Stomach (tissue), 19 donors: ENCODE measurements around the gene ZC3HAV1. TPM values are rescaled to one million over a fixed set of nuclear protein-coding genes. Genes with fewer than 3 reads are reported as not detected.

Experiments
- DNase-seq, 2 donors: peaks; one replicate each; pipeline versions ENCODE4 v3.0.0 to v3.0.0-alpha.2; 2013 to 2019
- H3K27ac ChIP-seq, 5 donors: fragments of 200-600 bp in 4 of 5; sonication (generic) in 4 of 5; one replicate each; pipeline ENCODE4 v1.5.1; 2013 to 2019; ENCODE audit warnings: mild to moderate bottlenecking in 1 of 5, moderate library complexity in 1 of 5
- H3K27me3 ChIP-seq, 3 donors: fragments of 200-600 bp; sonication (generic); one replicate each; pipeline ENCODE4 v1.5.1; 2017 to 2019; ENCODE audit warnings: mixed run types in 1 of 3
- H3K36me3 ChIP-seq, 4 donors: fragments of 200-600 bp; sonication (generic); 1 replicate in 3 of 4; 2 replicates in 1 of 4; pipeline ENCODE4 v1.5.1; 2016 to 2019
- H3K4me1 ChIP-seq, 4 donors: fragments of 200-600 bp; sonication (generic); one replicate each; pipeline ENCODE4 v1.5.1; 2016 to 2019
- H3K4me3 ChIP-seq, 4 donors: fragments of 200-600 bp; sonication (generic) in 3 of 4; one replicate each; pipeline ENCODE4 v1.5.1; 2016 to 2019; ENCODE audit warnings: mild to moderate bottlenecking in 1 of 4
- H3K9me3 ChIP-seq, 4 donors: fragments of 200-600 bp; sonication (generic); one replicate each; pipeline ENCODE4 v1.5.1; 2016 to 2019
- CTCF ChIP-seq, 7 experiments: fragments of 450-650 bp in 4 of 7; fragments of 200-600 bp in 3 of 7; sonication (generic) in 3 of 7; IDR thresholded peaks; one replicate each; pipeline ENCODE4 v1.5.1; 2016 to 2019; ENCODE audit warnings: antibody characterized with exemption in 7 of 7, control low read depth in 2 of 7, mild to moderate bottlenecking in 1 of 7
- EP300 ChIP-seq: sonication (generic); formaldehyde crosslinking; IDR thresholded peaks from one replicate; pipeline ENCODE4 v1.6.1; 2017; ENCODE audit warnings: antibody characterized with exemption
- POLR2A ChIP-seq, 4 donors: fragments of 450-650 bp; IDR thresholded peaks; one replicate each; pipeline ENCODE4 v1.6.1; 2016; ENCODE audit warnings: antibody characterized with exemption in 4 of 4, control low read depth in 2 of 4, mild to moderate bottlenecking in 1 of 4, moderate library complexity in 1 of 4
- POLR2AphosphoS5 ChIP-seq, 3 donors: sonication (generic); formaldehyde crosslinking; IDR thresholded peaks; one replicate each; pipeline ENCODE4 v1.6.1; 2016; ENCODE audit warnings: antibody characterized with exemption in 3 of 3
- WGBS, 5 donors: extraction: QIAGEN DNeasy Blood & Tissue Kit in 3 of 5; methylation state at CpG; one replicate each; pipeline versions ENCODE4 v1.1.5 to v1.1.7; 2013 to 2018; 5-methylcytosine and 5-hydroxymethylcytosine counted together
- intact Hi-C: fragments of 100-400 bp; cut with DNase I; formaldehyde crosslinking; loops from one replicate; pipeline ENCODE4 v1.15.1; 2023; ENCODE audit warnings: low total_unique reads
- long read RNA-seq, 10 donors: transcript quantifications; one replicate each; lab custom pipeline, GENCODE V29; 2026
- polyA plus RNA-seq, 3 donors: library from polyadenylated mRNA; stranded (reverse); fragments of 200-250 nt; gene quantifications; one replicate each; pipeline ENCODE4 v1.2.3, GENCODE V29; 2013
- total RNA-seq, 5 donors: library from RNA; depleted of rRNA; stranded (reverse); fragments of >200 nt; gene quantifications; one replicate each; pipeline versions ENCODE4 v1.1.0 to v1.2.3, GENCODE V29; 2014 to 2016
- donor health status: healthy with polysubstance abuse.
- donor health status: Bipolar disorder and iron deficiency.
- donor health status: healthy.

Gene ZC3HAV1
- total RNA-seq (10 to 100 TPM in 4 of 5 donors, 1 to 10 TPM in 1; 7.6 to 34.3 (median 20.3) TPM), polyA plus RNA-seq (1 to 10 TPM; 5.5 to 7.0 (median 5.7) TPM)
- long read RNA-seq, donor 1: 0 reads
- long read RNA-seq, donor 2, full-length matches to known transcripts: 2 of 2 reads
- long read RNA-seq, donor 2, partial matches to known transcripts: 0 of 2 reads
- long read RNA-seq, donor 2, other reads (novel, unspliced or antisense): 0 of 2 reads
- long read RNA-seq, donor 3: 0 reads
- long read RNA-seq, donor 4: 0 reads
- long read RNA-seq, donor 5: 0 reads
- long read RNA-seq, donor 6, full-length matches to known transcripts: 1 of 1 reads
- long read RNA-seq, donor 6, partial matches to known transcripts: 0 of 1 reads
- long read RNA-seq, donor 6, other reads (novel, unspliced or antisense): 0 of 1 reads
- long read RNA-seq, donor 7: 0 reads
- long read RNA-seq, donor 8: 0 reads
- long read RNA-seq, donor 9, full-length matches to known transcripts: 1 of 1 reads
- long read RNA-seq, donor 9, partial matches to known transcripts: 0 of 1 reads
- long read RNA-seq, donor 9, other reads (novel, unspliced or antisense): 0 of 1 reads
- long read RNA-seq, donor 10: 0 reads

- H3K4me1 ChIP-seq: peaks cover 0 to 56% (median 31%) of the 10 kb centered on the region in 4 donors
- intact Hi-C loops: no loop called here
- H3K27ac ChIP-seq: peak within 1 kb of the TSS; percentile 96 to 99 (median 97)
- H3K9me3 ChIP-seq: no peaks in the 10 kb centered on the region
- peak in 1 of 4 donors; percentile 38 for TF ChIP-seq POLR2A (IDR thresholded peaks at IDR 0.05)
- TF ChIP-seq POLR2AphosphoS5 (IDR thresholded peaks at IDR 0.05): peak in 2 of 3 donors; percentile 75 to 81
- peak in 2 of 7 experiments; percentile 6 to 13 for TF ChIP-seq CTCF (IDR thresholded peaks at IDR 0.05)
- TF ChIP-seq EP300: no peak
- DNase-seq: peak; percentile 88 to 95
- peak within 1 kb of the TSS; percentile 83 to 99 (median 94) for H3K4me3 ChIP-seq
- no peaks in the 10 kb centered on the region for H3K27me3 ChIP-seq
- H3K36me3 ChIP-seq: no peaks in the 10 kb centered on the region
- 0 to 1% (median 0%) methylated on average over 29 to 68 of the region's 68 CpGs for WGBS, 5 donors
These were observed at the start of gene ZC3HAV1 for GRCh38 chr7:139109188-139109982. Gene ZC3HAV1 (minus strand): TSS chr7:139109720. CDS start chr7:139109331, 389 bp downstream.

GRCh38 chr7:139153832-139154231, 44.3 kb upstream of the ZC3HAV1 start:
- 6 to 46% (median 40%) methylated on average over 2 of the region's 2 CpGs for WGBS, 5 donors
- intact Hi-C loops: no loop called here
- TF ChIP-seq EP300 (no peak), POLR2AphosphoS5 (IDR thresholded peaks at IDR 0.05) (no peak), CTCF (IDR thresholded peaks at IDR 0.05) (no peak), POLR2A (IDR thresholded peaks at IDR 0.05) (no peak)

GRCh38 chr7:139152149-139152548, 42.6 kb upstream of the ZC3HAV1 start:
- intact Hi-C loops: no loop called here
- no peak for TF ChIP-seq EP300
- TF ChIP-seq POLR2AphosphoS5 (IDR thresholded peaks at IDR 0.05): no peak
- no peak for TF ChIP-seq CTCF (IDR thresholded peaks at IDR 0.05)
- no peak for TF ChIP-seq POLR2A (IDR thresholded peaks at IDR 0.05)
- Histone ChIP-seq H3K27me3 (no peaks in the 10 kb centered on the region), H3K27ac (no peak overlapping the region), H3K4me3 (no peak overlapping the region), H3K4me1 (no peaks in the 10 kb centered on the region), H3K36me3 (peaks cover 0 to 32% (median 9%) of the 10 kb centered on the region in 4 donors), H3K9me3 (no peaks in the 10 kb centered on the region)
- no peak for DNase-seq
- 95 to 100% (median 97%) methylated on average over 1 of the region's 1 CpG for WGBS, 5 donors

More at GRCh38 chr7:139153832-139154231, 44.3 kb upstream of the ZC3HAV1 start:
- no peaks in the 10 kb centered on the region for H3K4me1 ChIP-seq
- peak in 1 of 2 donors; percentile 47 for DNase-seq
- no peak overlapping the region for H3K27ac ChIP-seq
- peaks cover 0 to 17% (median 5%) of the 10 kb centered on the region in 4 donors for H3K36me3 ChIP-seq
- H3K27me3 ChIP-seq: no peaks in the 10 kb centered on the region
- peaks cover 0 to 8% (median 0%) of the 10 kb centered on the region in 4 donors for H3K9me3 ChIP-seq
- no peak overlapping the region for H3K4me3 ChIP-seq

- no peak overlapping the region for H3K4me3 ChIP-seq
- H3K9me3 ChIP-seq: no peaks in the 10 kb centered on the region
- H3K36me3 ChIP-seq: peaks cover 0 to 35% (median 21%) of the 10 kb centered on the region in 4 donors
- H3K4me1 ChIP-seq: peaks cover under 1 to 6% (median 5%) of the 10 kb centered on the region in 4 donors
- no peak for TF ChIP-seq POLR2A (IDR thresholded peaks at IDR 0.05)
- TF ChIP-seq CTCF (IDR thresholded peaks at IDR 0.05): no peak
- TF ChIP-seq EP300: no peak
- no peak for TF ChIP-seq POLR2AphosphoS5 (IDR thresholded peaks at IDR 0.05)
- intact Hi-C loops: no loop called here
- no peak overlapping the region for H3K27ac ChIP-seq
- 81 to 95% (median 88%) methylated on average over 4 of the region's 4 CpGs for WGBS, 5 donors
- DNase-seq: no peak
- no peaks in the 10 kb centered on the region for H3K27me3 ChIP-seq
These were observed 29.6 kb upstream of the ZC3HAV1 start for GRCh38 chr7:139139150-139139549.
